Smooth muscle cell (in vitro differentiated cells): ENCODE data around the gene IKBKG. TPM values are rescaled to one million over a fixed set of nuclear protein-coding genes. Genes with fewer than 3 reads are reported as not detected.
"Not testable (repeated sequence)": the region's sequence is repeated elsewhere in the genome, so short reads cannot be mapped to it uniquely, and the experiment has no call there.

Experiments used
- DNase-seq: peaks from one replicate; lab custom pipeline; 2025; ENCODE audit not compliant: unreplicated experiment; lab: John Stamatoyannopoulos, UW
- H2AFZ ChIP-seq: fragments of 200-600 bp; sonication (generic); 2 replicates; pipeline ENCODE4 v1.6.0; 2016; ENCODE audit warnings: antibody characterized with exemption, low read depth, mild to moderate bottlenecking
- H3F3A ChIP-seq: fragments of 200-600 bp; sonication (generic); 2 replicates; pipeline ENCODE4 v1.6.0; 2017; ENCODE audit warnings: antibody characterized with exemption, low read depth
- H3K27ac ChIP-seq: fragments of 200-600 bp; sonication (generic); 2 replicates; pipeline ENCODE4 v1.5.1; 2016; ENCODE audit warnings: low read depth, mild to moderate bottlenecking
- H3K27me3 ChIP-seq: fragments of 200-600 bp; sonication (generic); 2 replicates; pipeline ENCODE4 v1.6.1; 2016; ENCODE audit warnings: low read depth, mild to moderate bottlenecking
- H3K36me3 ChIP-seq: fragments of 200-600 bp; sonication (generic); 2 replicates; pipeline ENCODE4 v1.5.1; 2016; ENCODE audit warnings: low read depth
- H3K4me1 ChIP-seq: fragments of 200-600 bp; sonication (generic); 2 replicates; pipeline ENCODE4 v1.5.1; 2016; ENCODE audit warnings: low read depth
- H3K4me2 ChIP-seq: fragments of 200-600 bp; sonication (generic); 2 replicates; pipeline ENCODE4 v1.6.0; 2016; ENCODE audit warnings: mild to moderate bottlenecking
- H3K4me3 ChIP-seq: fragments of 200-600 bp; sonication (generic); 2 replicates; pipeline ENCODE4 v1.5.1; 2016; ENCODE audit warnings: mild to moderate bottlenecking
- H3K79me2 ChIP-seq: fragments of 200-600 bp; sonication (generic); 2 replicates; pipeline ENCODE4 v1.6.0; 2016; ENCODE audit warnings: low read depth, mild to moderate bottlenecking
- H3K9ac ChIP-seq: fragments of 200-600 bp; sonication (generic); 2 replicates; pipeline ENCODE4 v1.6.0; 2016; ENCODE audit warnings: low read depth
- H3K9me3 ChIP-seq: fragments of 200-600 bp; sonication (generic); replicated peaks from 2 replicates; pipeline ENCODE4 v1.5.1; 2016; ENCODE audit warnings: low read depth
- H4K20me1 ChIP-seq: fragments of 200-600 bp; sonication (generic); 2 replicates; pipeline ENCODE4 v1.6.0; 2016; ENCODE audit warnings: low read depth
- WGBS: methylation state at CpG from one replicate; pipeline ENCODE4 v1.1.7; 2016; ENCODE audit warnings: low lambda C conversion rate; 5-methylcytosine and 5-hydroxymethylcytosine counted together
- polyA plus RNA-seq: library from polyadenylated mRNA; unstranded; fragments of >200 nt; fragmentation: Nextera tagmentation; extraction: Ambion mirVana; gene quantifications from 2 replicates; pipeline ENCODE4 v1.2.1, GENCODE V29; 2016
- total RNA-seq: library from RNA; depleted of rRNA; stranded (reverse); fragments of >200 nt; gene quantifications from 2 replicates; pipeline ENCODE4 v1.2.3, GENCODE V29; 2014
- TF ChIP-seq, protein P1 (sequence below): fragments of 200-600 bp; sonication (generic); IDR thresholded peaks from 2 replicates; pipeline ENCODE4 v1.5.1; 2017; ENCODE audit warnings: borderline replicate concordance, mild to moderate bottlenecking, antibody characterized with exemption; ENCODE audit not compliant: insufficient read depth, poor library complexity, severe bottlenecking

Gene IKBKG
- total and polyA plus RNA-seq, 2 experiments from 2014 or later, result 12.5 to 25.4 TPM

DNA sequence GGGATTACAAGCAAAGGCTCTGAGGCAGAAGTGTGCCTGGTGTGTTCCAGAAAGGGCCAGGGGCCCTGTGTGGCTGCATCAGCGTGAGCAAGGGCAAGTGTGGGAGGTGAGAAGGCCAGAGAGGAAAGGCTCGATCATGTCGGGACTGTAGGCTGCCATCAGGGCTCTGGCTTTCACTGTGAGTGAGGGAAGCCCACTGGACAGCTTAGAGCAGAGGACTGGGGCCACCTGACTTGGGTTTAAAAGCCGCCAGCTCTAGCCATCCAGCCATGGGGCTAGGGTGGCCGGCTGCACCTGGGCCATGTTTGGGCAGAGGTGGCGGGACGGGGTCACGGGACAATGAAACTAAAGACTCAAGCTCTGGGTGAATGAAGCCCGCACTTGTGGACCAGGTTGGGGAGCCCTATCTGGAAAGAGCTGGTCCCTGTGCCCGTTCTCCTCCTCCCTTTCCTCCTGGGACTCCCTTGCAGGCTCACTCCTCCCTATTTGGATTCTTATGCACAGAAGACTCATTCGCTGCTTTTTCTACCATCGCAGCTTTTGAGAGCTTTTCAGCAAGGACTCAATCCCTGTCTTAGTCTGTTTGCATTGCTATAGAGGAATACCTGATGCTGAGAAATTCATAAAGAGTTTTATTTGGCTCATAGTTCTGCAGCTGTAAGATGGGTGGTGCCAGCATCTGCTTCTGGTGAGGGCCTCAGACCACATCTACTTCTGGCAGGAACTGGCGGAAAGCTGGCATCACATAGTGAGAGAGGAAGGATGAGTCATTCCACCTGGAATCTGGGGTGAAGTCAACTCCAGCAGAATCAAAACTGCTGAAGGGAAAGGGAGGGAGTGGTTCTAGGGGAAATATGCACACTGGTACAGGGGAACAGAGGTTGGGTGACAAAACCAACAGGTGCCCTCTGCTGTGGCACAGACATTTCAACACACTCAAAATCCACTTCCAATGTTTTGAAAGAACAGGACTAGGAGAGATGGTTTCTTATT lies 56.3 kb downstream of the IKBKG start:
- TF ChIP-seq, protein P1, sequence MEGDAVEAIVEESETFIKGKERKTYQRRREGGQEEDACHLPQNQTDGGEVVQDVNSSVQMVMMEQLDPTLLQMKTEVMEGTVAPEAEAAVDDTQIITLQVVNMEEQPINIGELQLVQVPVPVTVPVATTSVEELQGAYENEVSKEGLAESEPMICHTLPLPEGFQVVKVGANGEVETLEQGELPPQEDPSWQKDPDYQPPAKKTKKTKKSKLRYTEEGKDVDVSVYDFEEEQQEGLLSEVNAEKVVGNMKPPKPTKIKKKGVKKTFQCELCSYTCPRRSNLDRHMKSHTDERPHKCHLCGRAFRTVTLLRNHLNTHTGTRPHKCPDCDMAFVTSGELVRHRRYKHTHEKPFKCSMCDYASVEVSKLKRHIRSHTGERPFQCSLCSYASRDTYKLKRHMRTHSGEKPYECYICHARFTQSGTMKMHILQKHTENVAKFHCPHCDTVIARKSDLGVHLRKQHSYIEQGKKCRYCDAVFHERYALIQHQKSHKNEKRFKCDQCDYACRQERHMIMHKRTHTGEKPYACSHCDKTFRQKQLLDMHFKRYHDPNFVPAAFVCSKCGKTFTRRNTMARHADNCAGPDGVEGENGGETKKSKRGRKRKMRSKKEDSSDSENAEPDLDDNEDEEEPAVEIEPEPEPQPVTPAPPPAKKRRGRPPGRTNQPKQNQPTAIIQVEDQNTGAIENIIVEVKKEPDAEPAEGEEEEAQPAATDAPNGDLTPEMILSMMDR, result no peak
- no peaks in the 10 kb centered on the region for H3F3A ChIP-seq
- H4K20me1 ChIP-seq, result no peaks in the 10 kb centered on the region
- H3K4me3 ChIP-seq, result no peak overlapping the region
- H3K27me3 ChIP-seq, result no peaks in the 10 kb centered on the region
- H3K79me2 ChIP-seq, result no peaks in the 10 kb centered on the region
- no peak overlapping the region for H2AFZ ChIP-seq
- WGBS, result 80% methylated on average over 13 of the region's 13 CpGs
- H3K4me1 ChIP-seq, result no peaks in the 10 kb centered on the region
- no peak overlapping the region for H3K9ac ChIP-seq
- H3K9me3 ChIP-seq, result no peaks in the 10 kb centered on the region
- DNase-seq, result no peak
- no peak overlapping the region for H3K4me2 ChIP-seq
- H3K36me3 ChIP-seq, result no peaks in the 10 kb centered on the region
- H3K27ac ChIP-seq, result no peak overlapping the region

DNA sequence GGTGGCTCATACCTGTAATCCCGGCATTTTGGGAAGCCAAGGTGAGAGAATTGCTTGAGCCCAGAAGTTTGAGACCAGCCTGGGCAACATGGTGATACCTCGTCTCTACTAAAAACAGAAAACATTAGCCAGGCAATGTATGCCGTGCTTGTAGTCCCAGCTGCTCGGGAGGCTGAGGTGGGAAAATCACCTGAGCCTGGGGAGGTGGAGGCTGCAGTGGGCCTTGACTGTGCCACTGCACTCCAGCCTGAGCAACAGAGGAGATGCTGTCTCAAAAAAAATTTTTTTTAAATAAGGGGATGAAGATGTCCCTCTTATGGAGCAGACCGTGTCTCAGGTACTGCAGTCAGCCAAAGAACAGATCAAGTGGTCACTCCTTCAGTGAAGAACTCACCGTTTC lies 58.1 kb downstream of the IKBKG start:
- DNase-seq, result no peak
- Histone ChIP-seq H4K20me1 (no peaks in the 10 kb centered on the region), H3F3A (no peaks in the 10 kb centered on the region), H3K4me2 (no peak overlapping the region), H3K4me1 (no peaks in the 10 kb centered on the region), H3K4me3 (no peak overlapping the region), H3K27me3 (no peaks in the 10 kb centered on the region), H3K79me2 (no peaks in the 10 kb centered on the region), H3K9ac (no peak overlapping the region), H2AFZ (no peak overlapping the region), H3K36me3 (no peaks in the 10 kb centered on the region), H3K27ac (no peak overlapping the region), H3K9me3 (no peaks in the 10 kb centered on the region)
- TF ChIP-seq, protein P1, result no peak
- WGBS, result 85% methylated on average over 6 of the region's 6 CpGs

DNA sequence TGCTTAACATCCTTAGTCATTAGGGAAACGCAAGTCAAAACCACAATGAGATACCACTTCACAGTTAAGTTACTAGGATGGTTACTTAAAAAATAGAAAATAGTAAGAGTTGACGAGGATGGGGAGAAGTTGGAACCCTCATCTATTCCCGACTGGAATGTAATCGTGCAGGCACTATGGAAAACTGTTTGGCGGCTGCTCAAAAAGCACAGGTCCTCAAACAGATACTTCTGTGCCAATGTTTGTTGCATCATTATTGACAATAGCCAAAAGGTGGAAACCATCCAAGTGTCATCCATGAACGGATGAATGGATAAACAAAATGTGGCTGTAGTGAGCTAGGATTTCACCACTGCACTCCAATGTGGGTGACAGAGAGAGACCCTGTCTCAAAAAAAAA lies 60.0 kb downstream of the IKBKG start:
- Histone ChIP-seq H3K4me2 (no peak overlapping the region), H3K36me3 (no peaks in the 10 kb centered on the region), H3K4me1 (no peaks in the 10 kb centered on the region), H2AFZ (no peak overlapping the region), H4K20me1 (no peaks in the 10 kb centered on the region), H3K9me3 (no peaks in the 10 kb centered on the region), H3K27me3 (no peaks in the 10 kb centered on the region), H3K27ac (no peak overlapping the region), H3F3A (no peaks in the 10 kb centered on the region), H3K9ac (no peak overlapping the region), H3K79me2 (no peaks in the 10 kb centered on the region), H3K4me3 (no peak overlapping the region)
- DNase-seq, result no peak
- TF ChIP-seq, protein P1, result no peak
- WGBS, result 83% methylated on average over 6 of the region's 6 CpGs

DNA sequence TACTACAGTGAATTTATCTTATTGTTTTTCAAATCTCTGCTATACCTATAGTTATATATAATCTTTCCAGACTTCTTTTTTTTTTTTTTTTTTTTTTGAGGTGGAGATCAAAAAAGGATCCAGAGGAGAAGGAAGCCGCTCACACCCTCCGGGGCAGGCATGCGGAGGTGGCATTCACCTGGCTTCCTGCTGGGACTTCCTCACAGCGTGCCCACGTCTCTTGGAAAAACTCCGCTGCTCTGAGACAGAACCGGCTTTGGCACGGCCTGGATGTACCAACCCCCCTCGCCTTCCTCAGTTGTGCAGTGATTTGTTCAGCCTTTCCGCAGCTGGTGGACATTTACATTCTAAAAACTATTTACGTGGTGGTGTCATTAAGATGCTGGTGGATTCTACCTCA lies 60.6 kb downstream of the IKBKG start:
- not testable (repeated sequence) for H4K20me1 ChIP-seq, H3K27ac ChIP-seq, H2AFZ ChIP-seq, H3K36me3 ChIP-seq, H3K9me3 ChIP-seq, H3K9ac ChIP-seq, H3F3A ChIP-seq, H3K27me3 ChIP-seq, H3K4me1 ChIP-seq, H3K4me3 ChIP-seq, H3K4me2 ChIP-seq, DNase-seq, H3K79me2 ChIP-seq
- 84% methylated on average over 11 of the region's 11 CpGs for WGBS

DNA sequence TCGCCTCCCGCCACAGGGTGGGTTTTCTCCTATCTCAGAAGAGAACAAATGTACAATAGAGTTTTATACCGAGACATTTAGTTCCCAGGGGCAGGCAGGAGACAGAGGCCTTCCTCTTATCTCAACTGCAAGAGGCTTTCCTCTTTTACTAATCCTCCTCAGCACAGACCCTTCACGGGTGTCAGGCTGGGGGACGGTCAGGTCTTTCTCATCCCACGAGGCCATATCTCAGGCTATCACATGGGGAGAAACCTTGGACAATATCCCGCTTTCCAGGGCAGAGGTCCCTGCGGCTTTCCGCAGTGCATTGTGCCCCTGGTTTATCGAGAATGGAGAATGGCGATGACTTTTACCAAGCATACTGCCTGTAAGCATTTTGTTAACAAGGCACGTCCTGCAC lies 61.4 kb downstream of the IKBKG start:
- not testable (repeated sequence) for H3K79me2 ChIP-seq, H3K36me3 ChIP-seq, H3K4me1 ChIP-seq, H3K9ac ChIP-seq, DNase-seq, H3K4me2 ChIP-seq, H2AFZ ChIP-seq, H3K4me3 ChIP-seq, H3K9me3 ChIP-seq, H3K27me3 ChIP-seq, H3F3A ChIP-seq, H3K27ac ChIP-seq, H4K20me1 ChIP-seq
- WGBS, result 73% methylated on average over 12 of the region's 12 CpGs

DNA sequence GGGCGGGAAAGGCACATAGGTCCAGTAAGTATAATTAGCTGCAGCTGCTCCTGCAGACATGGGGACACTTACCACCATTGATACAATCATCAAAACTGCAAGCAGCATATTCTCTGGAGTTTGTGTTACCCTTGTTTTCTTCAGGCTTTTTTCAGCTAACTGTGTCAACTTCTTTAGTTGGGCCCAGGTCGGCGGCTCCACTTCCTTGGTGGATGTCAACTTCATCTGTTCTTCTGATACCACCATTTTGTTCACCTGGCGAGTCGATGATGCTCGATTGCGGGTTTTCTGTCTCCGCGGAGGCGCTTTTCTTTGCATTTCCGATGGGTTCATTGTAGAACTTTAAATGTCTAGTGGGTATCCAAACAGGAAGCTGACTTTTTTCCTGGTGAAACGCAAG lies 63.7 kb downstream of the IKBKG start:
- H3K4me2 ChIP-seq, H3K27ac ChIP-seq, H2AFZ ChIP-seq, H3K4me3 ChIP-seq, H3K36me3 ChIP-seq, H3K9ac ChIP-seq, H3K9me3 ChIP-seq, DNase-seq, H4K20me1 ChIP-seq, H3F3A ChIP-seq, H3K27me3 ChIP-seq, H3K4me1 ChIP-seq, H3K79me2 ChIP-seq: not testable (repeated sequence)
- WGBS, result 87% methylated on average over 12 of the region's 12 CpGs
